GM23338 (cell line): ENCODE results near the gene SPATA13. TPM values are rescaled to one million over a fixed set of nuclear protein-coding genes. Genes with fewer than 3 reads are reported as not detected.

Experiments
- ATAC-seq: fragments of 200-7000 bp; cut with Tn5 transposase; 3 replicates; pipeline ENCODE4 v1.9.1; 2020
- DNase-seq: peaks from one replicate; pipeline ENCODE4 v3.0.0-alpha.2; 2015; ENCODE audit warnings: low spot score
- H2AFZ ChIP-seq: fragments of 200-600 bp; sonication (generic); 2 replicates; pipeline ENCODE4 v1.8.0; 2016; ENCODE audit warnings: antibody characterized with exemption, mild to moderate bottlenecking, moderate library complexity
- H3F3A ChIP-seq: fragments of 200-600 bp; sonication (generic); replicated peaks from 2 replicates; pipeline ENCODE4 v1.8.0; 2017; ENCODE audit warnings: antibody characterized with exemption, mixed run types, low read depth
- H3K27ac ChIP-seq: fragments of 200-600 bp; sonication (generic); 2 replicates; pipeline ENCODE4 v1.6.1; 2016; ENCODE audit warnings: low read depth
- H3K27me3 ChIP-seq: fragments of 200-600 bp; sonication (generic); 2 replicates; pipeline ENCODE4 v1.8.0; 2016; ENCODE audit warnings: mild to moderate bottlenecking, mixed run types, moderate library complexity; ENCODE audit not compliant: insufficient read depth
- H3K36me3 ChIP-seq: fragments of 200-600 bp; sonication (generic); 2 replicates; pipeline ENCODE4 v1.8.0; 2016; ENCODE audit warnings: mild to moderate bottlenecking; ENCODE audit not compliant: insufficient read depth
- H3K4me1 ChIP-seq: fragments of 200-600 bp; sonication (generic); 2 replicates; pipeline ENCODE4 v1.8.0; 2016; ENCODE audit warnings: mild to moderate bottlenecking, moderate library complexity; ENCODE audit not compliant: insufficient read depth
- H3K4me2 ChIP-seq: fragments of 200-600 bp; sonication (generic); 2 replicates; pipeline ENCODE4 v1.7.1; 2017; ENCODE audit warnings: mixed run types
- H3K4me3 ChIP-seq: fragments of 200-600 bp; sonication (generic); 2 replicates; pipeline ENCODE4 v1.6.1; 2016; ENCODE audit warnings: mixed run types
- H3K79me2 ChIP-seq: fragments of 200-600 bp; sonication (generic); replicated peaks from 2 replicates; pipeline ENCODE4 v1.8.0; 2017; ENCODE audit warnings: mild to moderate bottlenecking; ENCODE audit not compliant: insufficient read depth
- H3K9me2 ChIP-seq: fragments of 200-600 bp; sonication (generic); 2 replicates; pipeline ENCODE4 v1.8.0; 2017; ENCODE audit not compliant: insufficient read depth
- H4K20me1 ChIP-seq: fragments of 200-600 bp; sonication (generic); replicated peaks from 2 replicates; pipeline ENCODE4 v1.8.0; 2017; ENCODE audit warnings: mild to moderate bottlenecking; ENCODE audit not compliant: insufficient read depth
- H3K27ac Mint-ChIP-seq: 2 replicates; pipeline ENCODE4 v1.8.0; 2020; ENCODE audit warnings: inconsistent platforms, mild to moderate bottlenecking, moderate library complexity, mixed read lengths
- H3K27me3 Mint-ChIP-seq: 3 replicates; pipeline ENCODE4 v1.8.0; 2022; ENCODE audit warnings: low read depth, mild to moderate bottlenecking, moderate library complexity, mixed read lengths, inconsistent platforms; ENCODE audit not compliant: insufficient read depth, poor library complexity
- H3K36me3 Mint-ChIP-seq: 3 replicates; pipeline ENCODE4 v1.8.0; 2021; ENCODE audit warnings: low read depth, mild to moderate bottlenecking, inconsistent platforms, moderate library complexity, mixed read lengths
- H3K4me1 Mint-ChIP-seq: 3 replicates; pipeline ENCODE4 v1.8.0; 2020; ENCODE audit warnings: mild to moderate bottlenecking, inconsistent platforms, mixed read lengths
- H3K4me3 Mint-ChIP-seq: 3 replicates; pipeline ENCODE4 v1.8.0; 2021; ENCODE audit warnings: moderate library complexity, mild to moderate bottlenecking, inconsistent platforms, mixed read lengths
- H3K9me3 Mint-ChIP-seq: 3 replicates; pipeline ENCODE4 v1.8.0; 2020; ENCODE audit warnings: moderate library complexity, mild to moderate bottlenecking, inconsistent platforms, mixed read lengths
- CREB1 ChIP-seq: fragments of 250-450 bp; sonication (Bioruptor Pico); IDR thresholded peaks from 2 replicates; pipeline ENCODE4 v1.5.0; 2020; ENCODE audit warnings: low read depth, mild to moderate bottlenecking, moderate library complexity
- CTCF ChIP-seq, 2 experiments: fragments of 200-600 bp in 1 of 2; sonication (generic) in 1 of 2; conservative IDR thresholded peaks; 2 replicates each; pipeline versions ENCODE4 v1.5.1 to v1.6.1; 2016 to 2017; ENCODE audit warnings: antibody characterized with exemption in 2 of 2, low read depth in 2 of 2, mild to moderate bottlenecking in 2 of 2, moderate library complexity in 1 of 2
- ETS1 ChIP-seq: IDR thresholded peaks from 2 replicates; pipeline ENCODE4 v1.6.1; 2016; ENCODE audit warnings: antibody characterized with exemption
- EZH2phosphoT487 ChIP-seq: fragments of 200-600 bp; sonication (generic); IDR thresholded peaks from one replicate; pipeline ENCODE4 v1.8.1; 2018; ENCODE audit warnings: antibody characterized with exemption; ENCODE audit not compliant: unreplicated experiment
- JUNB ChIP-seq: IDR thresholded peaks from one replicate; pipeline ENCODE4 v1.6.1; 2016; ENCODE audit warnings: antibody characterized with exemption; ENCODE audit not compliant: unreplicated experiment
- REST ChIP-seq: IDR thresholded peaks from one replicate; pipeline ENCODE4 v1.6.1; 2018; ENCODE audit warnings: antibody characterized with exemption; ENCODE audit not compliant: unreplicated experiment
- STAT1 ChIP-seq: IDR thresholded peaks from one replicate; pipeline ENCODE4 v1.6.1; 2016; ENCODE audit warnings: antibody characterized with exemption; ENCODE audit not compliant: unreplicated experiment
- ZNF114 ChIP-seq: fragments of 250-450 bp; sonication (Bioruptor Pico); IDR thresholded peaks from 2 replicates; pipeline ENCODE4 v1.5.0; 2020; ENCODE audit warnings: mild to moderate bottlenecking, moderate library complexity
- ZNF331 ChIP-seq: fragments of 250-450 bp; sonication (Bioruptor Pico); IDR thresholded peaks from 2 replicates; pipeline ENCODE4 v1.5.0; 2020; ENCODE audit warnings: low read depth, mild to moderate bottlenecking, moderate library complexity
- polyA plus RNA-seq: library from polyadenylated mRNA; unstranded; fragments of >200 nt; fragmentation: Nextera tagmentation; extraction: Ambion mirVana; gene quantifications from 2 replicates; pipeline ENCODE4 v1.2.1, GENCODE V29; 2016
- total RNA-seq: library from RNA; depleted of rRNA; stranded (reverse); fragments of >200 nt; shearing (Covaris generic); gene quantifications from 2 replicates; pipeline ENCODE4 v1.2.3, GENCODE V29; 2014

Gene SPATA13
- total and polyA plus RNA-seq, 2 experiments from 2014 or later: 11.9 to 45.7 TPM

GRCh38 chr13:24286624-24287023 lies 126.1 kb downstream of the SPATA13 start:
- Mint-ChIP-seq H3K27me3 (peaks cover 1% of the 10 kb centered on the region), H3K4me1 (no peaks in the 10 kb centered on the region; the same call in 2 of the 3 replicates), H3K27ac (no peak overlapping the region), H3K4me3 (no peak overlapping the region), H3K36me3 (peaks cover 31% of the 10 kb centered on the region), H3K9me3 (no peaks in the 10 kb centered on the region)
- no peaks in the 10 kb centered on the region for H3K4me1 ChIP-seq
- H4K20me1 ChIP-seq: no peaks in the 10 kb centered on the region
- no peak overlapping the region for H3K27ac ChIP-seq
- no peak for ATAC-seq
- H3F3A ChIP-seq: no peaks in the 10 kb centered on the region
- H3K27me3 ChIP-seq: no peaks in the 10 kb centered on the region
- DNase-seq: no peak
- no peak overlapping the region for H3K4me2 ChIP-seq
- no peak overlapping the region for H2AFZ ChIP-seq
- no peak for TF ChIP-seq ETS1
- no peak overlapping the region for H3K4me3 ChIP-seq
- H3K36me3 ChIP-seq: peaks cover 9% of the 10 kb centered on the region; the same call in 1 of the 2 replicates
- no peaks in the 10 kb centered on the region for H3K9me2 ChIP-seq
- no peaks in the 10 kb centered on the region for H3K79me2 ChIP-seq

GRCh38 chr13:24287748-24288287 lies 127.3 kb downstream of the SPATA13 start:
- no peak overlapping the region for H3K27ac ChIP-seq
- no peaks in the 10 kb centered on the region for H3K79me2 ChIP-seq
- no peaks in the 10 kb centered on the region for H3K4me1 ChIP-seq
- Mint-ChIP-seq H3K36me3 (peaks cover 38% of the 10 kb centered on the region), H3K27ac (no peak overlapping the region), H3K4me1 (no peaks in the 10 kb centered on the region), H3K27me3 (peaks cover 1% of the 10 kb centered on the region), H3K4me3 (no peak overlapping the region), H3K9me3 (no peaks in the 10 kb centered on the region)
- no peaks in the 10 kb centered on the region for H3K9me2 ChIP-seq
- no peak overlapping the region for H3K4me3 ChIP-seq
- no peak for DNase-seq
- ATAC-seq: no peak
- H3K4me2 ChIP-seq: no peak overlapping the region
- H4K20me1 ChIP-seq: no peaks in the 10 kb centered on the region; the same call in 1 of the 2 replicates
- H3F3A ChIP-seq: no peaks in the 10 kb centered on the region
- H3K36me3 ChIP-seq: peaks cover 9% of the 10 kb centered on the region; the same call in 1 of the 2 replicates
- H2AFZ ChIP-seq: no peak overlapping the region
- no peaks in the 10 kb centered on the region for H3K27me3 ChIP-seq
- no peak for TF ChIP-seq ETS1
- no peak for TF ChIP-seq CTCF (conservative IDR thresholded peaks at IDR 0.05; ENCODE audit: low read depth in 2 of 2)
- TF ChIP-seq STAT1: no peak
- no peak for TF ChIP-seq REST
- TF ChIP-seq ZNF331 (CRISPR knock-in tag): no peak
- TF ChIP-seq CREB1 (CRISPR knock-in tag): no peak
- no peak for TF ChIP-seq EZH2phosphoT487
- no peak for TF ChIP-seq JUNB
- TF ChIP-seq ZNF114 (CRISPR knock-in tag): no peak
